HG03378 (cell line): ENCODE data around the gene SLC8A1.

Source experiments
- ATAC-seq: cut with Tn5 transposase; IDR thresholded peaks from one replicate; pipeline ENCODE4 v1.9.1; 2021; ENCODE audit warnings: mild to moderate bottlenecking, moderate library complexity; ENCODE audit not compliant: unreplicated experiment

SLC8A1 gene

DNA sequence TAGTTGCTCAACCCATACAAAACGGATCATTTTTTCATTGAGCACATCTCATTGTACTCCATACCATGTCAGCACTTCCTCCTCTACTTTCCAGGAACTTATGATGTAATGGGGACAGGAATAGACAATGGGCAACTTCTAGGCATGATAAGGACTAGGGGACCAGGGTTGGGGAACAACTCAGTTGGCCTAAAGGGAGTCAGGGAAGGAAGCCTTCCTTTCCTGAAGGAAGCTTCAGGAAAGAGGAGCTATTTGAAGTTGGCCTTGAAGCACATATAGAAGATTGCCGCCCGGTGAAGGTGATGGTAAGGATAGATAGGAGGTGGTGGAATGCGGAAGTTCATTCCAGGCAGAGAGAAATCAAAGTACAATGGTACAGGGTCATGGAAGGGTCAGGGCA, 283.9 kb downstream of the SLC8A1 start:
- no peak for ATAC-seq

- ATAC-seq, result no peak
Observed at GRCh38 chr2:40166006-40166405, 285.9 kb downstream of the SLC8A1 start.

- no peak for ATAC-seq
Observed at GRCh38 chr2:40165509-40165844, 286.4 kb downstream of the SLC8A1 start.

GRCh38 chr2:40164736-40165508, 287.0 kb downstream of the SLC8A1 start:
- no peak for ATAC-seq

DNA sequence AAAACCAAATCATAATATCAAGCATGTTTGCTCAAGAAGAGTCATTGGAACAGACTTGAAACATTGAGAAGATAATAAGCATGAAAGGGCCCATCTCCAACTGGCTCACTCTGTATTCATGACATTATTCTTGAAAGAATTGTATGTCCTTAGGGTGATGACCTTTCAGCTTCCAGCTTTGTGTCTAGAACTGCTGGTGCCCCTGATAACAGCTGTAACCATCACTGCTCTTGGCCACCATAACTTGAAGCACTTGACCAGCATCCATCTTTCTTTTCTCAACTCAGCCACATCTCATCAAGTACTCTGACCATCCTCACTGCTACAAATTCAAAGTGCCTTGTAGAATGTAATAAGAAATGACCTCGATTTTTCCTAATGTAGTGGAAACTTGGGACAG, 289.9 kb downstream of the SLC8A1 start:
- ATAC-seq, result no peak

GRCh38 chr2:40160751-40161218, 291.1 kb downstream of the SLC8A1 start:
- ATAC-seq, result no peak

DNA sequence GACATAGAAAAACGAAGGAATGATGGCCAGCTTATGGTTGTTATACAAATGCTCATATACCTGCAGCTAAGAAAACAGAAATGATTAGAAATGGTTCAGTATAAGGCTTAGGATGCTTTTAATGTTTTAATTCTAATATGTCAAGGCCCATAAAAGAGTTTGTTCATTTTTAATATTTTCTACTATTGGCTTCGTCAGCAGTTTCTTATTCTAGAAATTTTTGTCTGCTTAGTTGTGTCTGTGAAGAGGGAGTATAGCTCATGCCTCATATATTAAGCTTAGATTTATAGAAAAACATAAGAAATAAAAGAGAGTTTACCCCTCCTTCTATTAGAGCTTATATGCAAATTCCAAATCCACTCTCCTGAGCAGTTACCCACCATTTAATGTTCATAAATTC, 292.6 kb downstream of the SLC8A1 start:
- ATAC-seq, result no peak

- ATAC-seq, result no peak
Observed at GRCh38 chr2:40158781-40159180, 293.1 kb downstream of the SLC8A1 start.

DNA sequence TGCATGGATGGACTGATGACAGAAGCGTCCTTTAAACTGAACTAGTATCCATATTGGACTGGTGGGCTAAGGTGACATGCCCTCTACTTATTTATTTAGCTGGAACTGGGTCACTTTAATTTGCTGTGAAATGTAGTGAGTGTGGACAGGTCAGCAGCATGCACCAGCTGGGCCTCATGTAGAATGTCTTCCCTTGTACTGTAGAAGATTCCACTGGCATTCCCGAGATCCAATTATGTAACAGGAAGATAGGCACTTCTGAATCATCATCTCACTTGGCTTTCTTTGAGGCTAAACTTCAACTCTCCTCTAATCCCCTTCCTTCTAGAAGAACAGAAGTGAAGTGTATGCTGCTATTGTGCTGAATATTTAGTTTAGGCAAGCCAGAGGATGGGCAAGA, 296.2 kb downstream of the SLC8A1 start:
- no peak for ATAC-seq

- ATAC-seq, result no peak
Observed at GRCh38 chr2:40150266-40150665, 301.6 kb downstream of the SLC8A1 start.

DNA sequence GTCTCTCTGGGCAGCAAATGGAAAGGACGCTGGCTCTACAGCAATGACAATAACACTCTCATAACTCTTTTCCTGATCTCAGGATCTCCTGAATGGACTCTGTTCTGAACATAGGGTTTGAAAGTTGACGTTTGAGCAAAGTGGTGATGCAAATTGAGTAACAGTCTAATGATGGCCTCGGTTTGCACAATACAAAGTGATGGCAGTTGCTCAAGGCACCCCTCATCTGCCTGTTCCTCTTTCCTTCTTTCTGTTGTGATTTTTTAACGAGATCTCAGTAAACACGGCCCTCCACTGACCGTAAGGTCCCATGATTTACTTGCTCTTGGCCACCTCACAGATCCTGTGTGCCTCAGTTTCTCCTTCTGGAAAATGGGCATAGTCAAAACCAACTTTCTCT, 303.6 kb downstream of the SLC8A1 start:
- ATAC-seq, result no peak

GRCh38 chr2:40147360-40147759, 304.5 kb downstream of the SLC8A1 start:
- ATAC-seq, result no peak

GRCh38 chr2:40144022-40144421, 307.9 kb downstream of the SLC8A1 start:
- no peak for ATAC-seq

- ATAC-seq, result no peak
Observed at GRCh38 chr2:40138314-40138713, 313.6 kb downstream of the SLC8A1 start.

- ATAC-seq, result no peak
Observed at GRCh38 chr2:40131081-40131704, 320.7 kb downstream of the SLC8A1 start.

DNA sequence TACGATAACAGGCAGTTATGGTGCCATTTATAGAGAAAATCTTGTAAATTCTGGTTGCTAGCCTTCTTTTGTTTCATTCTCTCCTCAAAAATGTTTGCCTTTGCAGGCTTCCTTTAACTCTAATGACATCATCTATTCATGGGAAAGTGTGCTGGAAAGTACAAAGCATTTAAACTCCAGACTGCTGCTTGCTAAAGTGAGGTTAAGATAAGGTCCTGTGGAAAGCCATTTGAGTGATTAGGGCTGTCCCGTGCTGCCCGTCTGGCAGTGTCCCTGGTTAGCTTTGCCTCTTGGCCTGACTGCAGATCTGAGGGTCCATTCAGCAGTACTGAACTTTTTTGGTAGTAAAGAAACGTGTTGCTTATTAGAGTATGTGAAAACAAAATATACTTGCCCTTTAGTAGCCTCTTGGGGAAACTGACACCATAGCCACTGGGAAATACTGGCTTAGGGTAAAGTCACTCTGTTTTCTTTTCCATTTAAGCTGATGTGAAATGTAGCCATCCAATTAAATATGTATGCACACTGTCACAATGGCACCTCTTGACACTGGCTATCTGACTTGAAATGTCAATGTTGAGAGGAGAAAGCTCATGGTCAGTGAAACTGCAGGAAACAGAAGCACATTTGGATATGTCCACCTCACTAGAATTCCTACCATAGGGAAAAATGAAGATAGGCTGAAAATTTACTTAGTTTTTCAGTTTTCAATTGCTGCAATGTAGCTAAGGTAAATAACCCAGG, 321.5 kb downstream of the SLC8A1 start:
- no peak for ATAC-seq

DNA sequence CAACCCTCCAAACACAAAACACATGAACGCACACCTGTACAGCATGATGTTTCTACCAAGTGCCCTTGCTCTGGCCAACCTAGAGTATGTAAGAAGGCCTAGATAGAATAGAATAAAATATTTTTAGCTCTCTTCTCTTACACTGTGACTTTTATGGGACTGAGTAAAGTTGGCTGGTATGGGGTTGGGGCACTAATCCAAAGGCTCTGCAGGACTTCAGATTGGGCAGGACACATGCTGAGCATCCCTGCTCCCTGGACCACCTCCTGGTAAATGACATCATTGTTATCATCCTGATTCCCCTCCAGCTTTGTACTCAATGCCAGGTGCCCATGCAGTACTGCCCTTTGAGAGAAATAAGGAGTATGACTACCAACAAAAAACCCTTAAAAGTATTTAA, 322.2 kb downstream of the SLC8A1 start:
- ATAC-seq, result no peak

DNA sequence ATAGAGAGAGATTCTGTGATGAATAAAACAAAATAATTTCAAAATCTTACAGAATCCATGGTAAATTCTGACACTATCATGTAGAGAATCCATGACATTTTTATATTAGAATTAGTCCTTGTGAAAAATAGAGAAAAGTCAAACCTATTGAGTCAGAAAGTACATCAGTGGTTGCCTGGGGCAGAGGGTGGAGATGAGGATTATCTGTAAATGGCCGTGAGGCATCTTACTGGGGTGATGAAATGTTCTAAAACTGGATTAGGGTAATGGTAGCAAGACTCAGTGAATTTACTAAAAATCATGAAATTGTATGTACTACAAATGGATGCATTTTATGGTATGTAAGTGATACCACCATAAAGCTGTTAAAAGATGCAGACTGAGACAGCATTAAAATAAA, 323.1 kb downstream of the SLC8A1 start:
- no peak for ATAC-seq

DNA sequence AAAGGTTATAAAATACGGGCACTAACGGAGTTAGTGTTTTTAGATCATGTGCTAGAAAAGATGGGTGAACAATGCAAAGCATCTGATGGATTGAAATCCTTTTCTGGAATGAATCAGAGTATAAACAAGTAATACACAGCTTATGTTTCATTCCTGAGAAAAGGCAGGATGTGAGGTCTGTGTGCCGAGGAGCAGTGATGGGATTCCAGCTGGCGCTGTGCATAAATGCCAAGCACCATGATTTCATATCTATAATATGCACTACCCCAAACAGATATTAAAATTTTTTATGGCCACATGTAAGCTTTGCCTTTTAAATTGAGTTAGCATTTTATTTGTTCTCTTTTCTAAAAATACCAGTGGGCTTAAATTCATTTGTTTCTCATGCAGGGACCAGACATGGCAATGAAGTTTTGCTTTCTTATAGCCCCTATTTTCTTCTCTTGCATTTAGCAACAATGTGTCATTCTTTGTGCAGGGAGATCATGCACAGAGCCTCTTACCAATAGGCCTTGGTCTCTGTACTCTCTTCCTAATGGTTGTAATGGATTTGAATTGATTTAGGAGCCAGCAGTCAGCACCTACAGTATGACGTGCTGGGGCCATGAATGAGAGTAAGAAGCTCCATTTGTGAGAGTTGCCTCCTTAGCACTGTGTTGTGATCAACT, 323.9 kb downstream of the SLC8A1 start:
- ATAC-seq, result no peak

GRCh38 chr2:40127146-40127545, 324.7 kb downstream of the SLC8A1 start:
- no peak for ATAC-seq

DNA sequence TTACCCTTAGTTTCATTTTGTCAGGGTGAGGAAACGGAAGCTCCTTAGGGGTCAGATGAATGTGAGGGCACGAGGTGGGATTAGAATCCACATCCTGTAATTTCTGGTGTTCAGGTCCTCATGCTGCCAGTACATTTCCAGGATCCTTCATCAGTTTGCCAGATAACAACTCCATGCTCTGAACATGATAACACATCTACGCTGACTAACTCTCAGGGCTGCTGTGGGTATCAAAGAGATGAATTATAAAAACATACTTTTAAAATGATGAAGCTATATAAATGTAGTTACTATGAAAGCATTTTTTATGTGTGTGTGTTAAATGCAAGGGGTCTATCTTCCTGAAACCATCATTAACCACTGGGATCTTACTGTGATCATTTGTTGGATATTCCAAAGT, 325.9 kb downstream of the SLC8A1 start:
- no peak for ATAC-seq
